Glomerular endothelial cell (primary cell): ENCODE data around the gene ATP6V1F. TPM values are rescaled to one million over a fixed set of nuclear protein-coding genes. Genes with fewer than 3 reads are reported as not detected.

Source experiments
- DNase-seq: peaks from one replicate; pipeline ENCODE4 v3.0.0-alpha.2; 2011; ENCODE audit warnings: low read depth, low spot score; ENCODE audit errors: extremely low read depth
- total RNA-seq: library from RNA; depleted of rRNA; stranded (reverse); fragments of >200 nt; gene quantifications from 2 replicates; pipeline ENCODE4 v1.2.3, GENCODE V29; 2015

Gene ATP6V1F
- total RNA-seq, 1 donor from 2014 or later, result 156 TPM

- no peak for DNase-seq
Measured at GRCh38 chr7:128847721-128848211, 14.9 kb upstream of the ATP6V1F start.

GRCh38 chr7:128848289-128849155 lies 14.1 kb upstream of the ATP6V1F start:
- no peak for DNase-seq

GRCh38 chr7:128849156-128849515 lies 13.5 kb upstream of the ATP6V1F start:
- DNase-seq, result no peak

DNA sequence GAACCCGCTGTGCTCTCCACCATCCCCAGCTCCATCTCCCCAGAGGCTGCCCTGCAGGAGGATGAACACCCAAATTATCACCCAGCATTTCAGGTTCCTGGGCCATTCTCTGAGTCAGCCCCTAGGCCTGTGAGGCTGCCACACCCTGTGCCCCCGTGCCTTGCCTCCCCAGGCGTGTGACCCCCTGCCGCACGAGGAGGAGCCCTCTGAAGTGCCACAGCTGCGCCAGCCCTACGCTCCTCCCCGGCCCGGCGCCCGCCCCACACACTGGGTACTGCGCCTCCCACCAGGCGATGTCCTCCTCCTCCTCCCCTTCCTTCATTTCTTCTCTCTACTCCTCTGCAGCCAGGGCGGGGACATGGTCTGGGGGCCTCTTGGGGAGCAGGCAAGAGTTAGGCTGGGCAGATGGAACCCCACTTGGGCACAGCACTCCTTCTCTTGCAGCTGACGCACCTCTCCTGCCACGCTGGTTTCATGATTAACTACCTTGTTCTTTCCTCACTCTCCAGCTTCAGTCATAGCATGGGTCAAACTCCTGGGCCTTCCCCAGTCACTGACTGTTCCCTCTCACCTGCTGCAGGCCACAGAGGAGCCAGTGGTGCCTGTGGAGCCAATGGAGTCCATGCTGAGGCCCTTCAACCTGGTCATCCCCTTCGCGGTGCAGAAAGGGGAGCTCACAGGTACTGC lies 12.7 kb upstream of the ATP6V1F start:
- no peak for DNase-seq

DNA sequence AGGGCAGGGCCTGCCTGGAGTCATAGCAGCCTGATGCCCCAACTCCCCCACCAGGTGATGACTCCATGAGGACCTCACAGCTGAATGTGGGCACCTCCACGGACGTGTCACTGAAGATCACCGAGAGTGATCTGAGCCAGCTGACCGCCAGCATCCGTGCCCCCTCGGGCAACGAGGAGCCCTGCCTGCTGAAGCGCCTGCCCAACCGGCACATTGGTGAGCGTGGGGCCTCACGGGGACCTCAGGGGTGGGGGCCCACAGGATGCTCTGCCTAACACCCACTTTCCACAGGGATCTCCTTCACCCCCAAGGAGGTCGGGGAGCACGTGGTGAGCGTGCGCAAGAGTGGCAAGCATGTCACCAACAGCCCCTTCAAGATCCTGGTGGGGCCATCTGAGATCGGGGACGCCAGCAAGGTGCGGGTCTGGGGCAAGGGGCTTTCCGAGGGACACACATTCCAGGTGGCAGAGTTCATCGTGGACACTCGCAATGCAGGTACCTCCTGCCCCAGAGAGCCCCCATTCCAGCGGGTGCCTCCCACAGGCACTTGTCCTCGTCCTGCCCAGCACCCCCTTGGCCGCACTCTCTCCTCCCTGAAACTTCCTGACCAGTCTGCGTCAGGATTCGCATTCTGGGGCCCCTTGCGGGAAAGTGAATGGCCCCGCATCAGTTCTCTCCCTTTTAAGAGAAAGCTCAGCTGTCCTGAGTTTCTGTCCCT lies 10.0 kb upstream of the ATP6V1F start:
- DNase-seq, result no peak

GRCh38 chr7:128853799-128854198 lies 8.9 kb upstream of the ATP6V1F start:
- no peak for DNase-seq

GRCh38 chr7:128854396-128854795 lies 8.3 kb upstream of the ATP6V1F start:
- DNase-seq, result no peak

DNA sequence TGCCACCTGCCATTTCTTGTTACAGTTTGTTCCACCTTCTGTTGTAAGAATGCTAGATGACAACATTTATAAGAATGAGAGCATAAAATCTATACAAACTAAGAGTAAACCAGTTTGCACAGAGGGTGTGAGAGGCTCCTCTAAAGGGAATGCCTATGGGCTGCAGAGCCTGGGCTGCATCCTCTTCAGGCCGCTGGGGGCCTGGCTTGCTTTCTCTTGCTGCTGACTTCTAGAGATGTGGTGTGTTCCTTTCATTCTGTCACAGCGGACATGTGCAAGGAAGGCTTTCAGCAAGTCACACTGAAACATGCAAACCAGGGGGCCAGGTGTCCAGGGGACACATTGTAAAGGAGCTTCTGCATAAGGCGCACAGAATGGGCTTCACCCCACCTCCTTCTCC lies 7.1 kb upstream of the ATP6V1F start:
- DNase-seq, result no peak

GRCh38 chr7:128856001-128856718 lies 6.5 kb upstream of the ATP6V1F start:
- no peak for DNase-seq

DNA sequence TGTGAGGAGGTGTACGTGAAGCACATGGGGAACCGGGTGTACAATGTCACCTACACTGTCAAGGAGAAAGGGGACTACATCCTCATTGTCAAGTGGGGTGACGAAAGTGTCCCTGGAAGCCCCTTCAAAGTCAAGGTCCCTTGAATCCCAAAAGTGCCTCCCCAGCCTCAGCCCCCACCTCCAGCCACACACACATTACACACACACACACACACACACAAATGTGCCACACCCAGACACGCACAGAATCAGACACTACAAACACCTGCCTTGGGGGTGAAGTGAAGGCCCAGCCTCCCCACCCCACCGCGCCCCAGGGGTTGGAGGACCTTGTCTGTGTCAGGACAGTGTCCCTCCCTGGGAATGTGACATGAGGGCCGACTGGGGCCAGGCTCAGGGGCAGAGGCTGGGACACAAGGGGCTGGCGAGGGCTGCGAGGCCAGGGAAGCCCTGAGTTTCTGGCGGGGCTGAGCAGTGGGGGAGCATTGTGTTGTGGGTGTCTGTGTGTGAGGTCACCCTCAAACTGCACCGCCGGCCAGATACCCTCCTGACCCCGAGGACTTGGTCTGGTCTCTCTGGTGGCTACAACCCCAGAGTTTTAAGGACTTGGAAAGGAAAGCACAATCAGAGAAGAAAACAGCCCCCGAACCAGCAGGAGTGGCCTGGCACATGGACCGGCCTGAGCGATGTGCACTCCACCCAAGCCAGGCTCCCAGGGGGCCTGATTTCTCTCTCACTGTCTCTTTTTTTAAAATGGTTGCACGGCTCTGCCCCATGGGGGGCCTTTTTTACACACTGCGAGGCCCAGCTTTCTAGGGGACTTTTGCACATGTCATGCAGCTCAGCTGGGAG lies 4.0 kb upstream of the ATP6V1F start:
- no peak for DNase-seq

- no peak for DNase-seq
Measured at GRCh38 chr7:128859232-128860157, 3.2 kb upstream of the ATP6V1F start.

GRCh38 chr7:128860158-128861073 lies 2.2 kb upstream of the ATP6V1F start:
- DNase-seq, result no peak

DNA sequence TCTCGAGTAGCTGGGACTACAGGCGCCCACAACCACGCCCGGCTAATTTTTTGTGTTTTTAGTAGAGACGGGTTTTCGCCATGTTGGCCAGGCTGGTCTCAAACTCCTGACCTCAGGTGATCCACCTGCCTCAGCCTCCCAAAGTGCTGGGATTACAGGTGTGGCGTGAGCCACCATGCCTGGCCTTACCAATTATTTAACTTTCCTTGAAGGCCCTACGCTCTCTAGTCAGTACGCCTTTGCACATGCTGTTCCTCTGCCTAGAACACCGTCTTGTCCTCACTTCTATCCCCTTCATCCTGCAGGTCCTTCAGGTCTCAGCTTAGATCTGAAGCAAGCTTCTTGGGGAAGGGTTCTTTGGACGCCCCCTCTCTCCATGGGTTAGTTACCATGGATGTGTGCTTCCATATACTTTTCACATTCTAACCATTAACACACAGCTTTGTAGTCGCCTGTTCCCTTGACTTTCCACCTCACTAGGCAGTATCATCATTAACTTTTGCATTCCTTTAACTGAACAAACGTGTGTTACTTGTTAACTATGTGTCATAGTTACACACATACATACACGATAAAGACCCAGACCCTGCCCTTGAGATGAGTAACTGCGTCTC lies 592 bp upstream of the ATP6V1F start:
- no peak for DNase-seq

DNA sequence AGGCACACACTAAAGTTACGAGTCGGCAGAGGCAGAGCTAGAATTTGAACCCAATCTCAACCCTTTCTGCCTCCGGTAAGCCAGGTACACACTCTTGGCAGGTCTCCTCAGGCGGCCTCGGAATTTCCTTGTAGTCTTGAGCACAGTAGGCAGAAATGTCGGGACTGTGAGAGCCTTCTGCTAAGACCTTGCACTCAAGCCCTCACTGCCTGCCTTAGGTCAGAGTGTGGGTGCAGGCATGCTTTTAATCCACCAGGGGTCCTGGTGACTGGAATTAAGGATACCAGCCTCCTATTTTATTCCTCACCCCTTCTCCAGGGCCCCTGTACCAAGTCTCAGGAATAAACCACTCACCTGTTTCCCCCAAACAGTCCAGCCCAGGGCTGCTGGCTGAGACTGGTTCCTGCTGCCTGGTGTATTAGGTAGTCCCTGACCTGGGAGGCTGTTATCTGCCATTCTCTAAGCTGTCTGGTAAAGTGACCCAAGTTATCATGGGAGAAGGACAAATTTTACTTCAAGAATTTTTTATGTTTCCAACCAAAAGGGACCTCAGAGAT lies 855 bp downstream of the ATP6V1F start:
- peak; percentile 37 for DNase-seq

DNA sequence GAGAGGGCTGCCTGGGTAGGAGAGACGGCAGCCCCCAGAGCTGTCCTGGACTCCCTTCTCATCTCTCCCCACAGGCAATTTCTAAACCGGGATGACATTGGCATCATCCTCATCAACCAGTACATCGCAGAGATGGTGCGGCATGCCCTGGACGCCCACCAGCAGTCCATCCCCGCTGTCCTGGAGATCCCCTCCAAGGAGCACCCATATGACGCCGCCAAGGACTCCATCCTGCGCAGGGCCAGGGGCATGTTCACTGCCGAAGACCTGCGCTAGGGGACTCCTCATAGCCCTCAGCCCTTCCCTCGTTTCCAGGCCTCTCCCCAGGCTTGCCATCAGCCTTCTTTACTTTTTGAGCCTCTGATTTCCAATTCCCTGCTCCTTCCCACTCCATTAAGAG lies 2.6 kb downstream of the ATP6V1F start:
- DNase-seq, result no peak

DNA sequence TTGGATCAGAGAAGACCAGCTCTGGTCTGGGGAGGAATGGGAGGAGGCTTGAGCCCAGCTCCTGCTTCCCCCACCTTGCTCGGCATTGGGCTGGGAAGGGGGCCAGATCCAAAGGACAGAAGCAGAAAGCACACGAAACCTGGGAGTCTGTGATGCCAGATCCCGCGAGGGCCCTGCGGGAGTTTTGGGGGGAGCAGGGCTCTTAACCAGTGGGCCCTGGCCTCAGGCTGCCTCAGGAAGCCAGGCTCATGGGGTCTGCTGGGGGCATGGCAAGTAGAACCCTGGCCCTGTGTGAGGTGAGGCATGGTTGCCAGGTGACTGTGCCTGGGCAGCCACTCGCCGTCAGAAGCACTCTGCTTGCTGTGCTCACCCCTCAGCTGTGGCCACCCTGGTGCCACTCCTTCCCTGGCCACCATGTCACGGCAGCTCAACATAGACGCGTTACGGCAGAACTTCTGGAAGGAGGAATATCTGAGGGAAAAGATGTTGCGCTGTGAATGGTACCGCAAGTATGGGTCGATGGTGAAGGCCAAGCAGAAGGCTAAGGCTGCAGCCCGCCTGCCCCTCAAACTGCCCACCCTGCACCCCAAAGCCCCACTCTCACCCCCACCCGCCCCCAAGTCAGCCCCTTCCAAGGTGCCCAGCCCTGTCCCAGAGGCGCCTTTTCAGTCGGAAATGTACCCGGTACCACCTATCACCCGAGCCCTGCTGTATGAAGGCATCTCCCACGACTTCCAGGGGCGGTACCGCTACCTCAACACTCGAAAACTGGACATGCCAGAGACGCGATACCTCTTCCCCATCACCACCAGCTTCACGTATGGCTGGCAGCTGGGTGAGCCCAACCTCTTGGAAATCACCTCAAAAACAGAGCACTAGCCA lies 3.6 kb downstream of the ATP6V1F start:
- no peak for DNase-seq
